Panc1 (cell line): ENCODE data around the gene FGF4. TPM values are rescaled to one million over a fixed set of nuclear protein-coding genes. Genes with fewer than 3 reads are reported as not detected.

ENCODE experiments used
- ATAC-seq: fragments of 200-7000 bp; cut with Tn5 transposase; 2 replicates; pipeline ENCODE4 v1.9.1; 2020; ENCODE audit warnings: mild to moderate bottlenecking, moderate library complexity
- BruUV-seq: library from RNA; stranded (reverse); fragments of 400-500 nt; replicated peaks from 2 replicates; lab custom pipeline; 2021; lab: Mats Ljungman, UMichigan
- CTCF ChIA-PET: fragments of 300-600 bp; sonication (Branson Sonifier 250); formaldehyde crosslinking; loops from one replicate; lab custom pipeline; 2022; ENCODE audit warnings: antibody characterized with exemption; lab: Charles Lee
- POLR2A ChIA-PET: fragments of 300-600 bp; sonication (Branson Sonifier 250); formaldehyde crosslinking; loops from one replicate; lab custom pipeline; 2022; ENCODE audit warnings: antibody characterized with exemption; lab: Charles Lee
- DNase-seq: peaks from one replicate; pipeline ENCODE4 v3.0.0-alpha.2; 2010; ENCODE audit warnings: low read depth, low spot score
- H3K27ac ChIP-seq: 2 replicates; pipeline ENCODE4 v1.5.1; 2011; ENCODE audit warnings: mild to moderate bottlenecking, low read length, inconsistent platforms
- H3K27me3 ChIP-seq: fragments of 200-500 bp; sonication (Bioruptor generic); 2 replicates; pipeline ENCODE4 v1.6.0; 2014; ENCODE audit warnings: low read length, inconsistent platforms; ENCODE audit not compliant: control insufficient read depth, insufficient read depth
- H3K36me3 ChIP-seq: fragments of 200-500 bp; sonication (Bioruptor generic); 2 replicates; pipeline ENCODE4 v1.5.1; 2014; ENCODE audit warnings: inconsistent platforms, mild to moderate bottlenecking, low read length, moderate library complexity; ENCODE audit not compliant: control insufficient read depth, insufficient read depth
- H3K4me1 ChIP-seq: 2 replicates; pipeline ENCODE4 v1.5.1; 2011; ENCODE audit warnings: inconsistent platforms, mild to moderate bottlenecking, low read length, moderate library complexity; ENCODE audit not compliant: control insufficient read depth, insufficient read depth
- H3K4me3 ChIP-seq, 2 experiments: 2 replicates each; pipeline ENCODE4 v1.5.1; 2011 to 2012; ENCODE audit warnings: low read depth in 2 of 2, low read length in 2 of 2, mild to moderate bottlenecking in 2 of 2, inconsistent platforms in 1 of 2, moderate library complexity in 1 of 2
- H3K9me3 ChIP-seq: fragments of 200-500 bp; sonication (Bioruptor generic); 2 replicates; pipeline ENCODE4 v1.5.1; 2014; ENCODE audit warnings: low read depth, mild to moderate bottlenecking, inconsistent platforms, low read length, moderate library complexity; ENCODE audit not compliant: control insufficient read depth, insufficient read depth
- CTCF ChIP-seq: fragments of 450-650 bp; IDR thresholded peaks from 2 replicates; pipeline ENCODE4 v1.5.1; 2017; ENCODE audit warnings: mild to moderate bottlenecking
- POLR2AphosphoS5 ChIP-seq: IDR thresholded peaks from 2 replicates; pipeline ENCODE4 v1.6.1; 2012; ENCODE audit warnings: mild to moderate bottlenecking, low read depth, low read length, moderate library complexity
- REST ChIP-seq, 2 experiments: IDR thresholded peaks; 2 replicates each; pipeline ENCODE4 v1.6.1; 2011 to 2012; ENCODE audit warnings: low read depth in 2 of 2, control low read depth in 1 of 2, low read length in 1 of 2, mild to moderate bottlenecking in 1 of 2, moderate library complexity in 1 of 2; ENCODE audit not compliant: insufficient read depth in 1 of 2
- SIN3A ChIP-seq: IDR thresholded peaks from 2 replicates; pipeline ENCODE4 v1.6.1; 2012; ENCODE audit warnings: low read depth, mild to moderate bottlenecking, low read length, moderate library complexity, borderline replicate concordance; ENCODE audit not compliant: insufficient read depth
- TCF7L2 ChIP-seq: IDR thresholded peaks from 2 replicates; pipeline ENCODE4 v1.6.1; 2011; ENCODE audit warnings: mild to moderate bottlenecking, low read depth, low read length, inconsistent platforms
- in situ Hi-C: cut with HindIII; loops from 2 replicates; pipeline ENCODE4 v1.10.0; 2016; ENCODE audit warnings: low sequenced_read_pairs, low pct_unique_long_range_greater_than_20kb
- intact Hi-C: fragments of 100-400 bp; cut with micrococcal nuclease; formaldehyde crosslinking; loops from one replicate; pipeline ENCODE4 v1.10.0; 2022; ENCODE audit not compliant: unreplicated experiment
- total RNA-seq: library from RNA; stranded (reverse); gene quantifications from one replicate; pipeline ENCODE4 v1.2.1, GENCODE V29; 2021; ENCODE audit not compliant: unreplicated experiment

The FGF4 gene
- total RNA-seq, 1 experiment from 2014 or later: not detected

GRCh38 chr11:69760319-69760718, 14.8 kb downstream of the FGF4 start:
- no peaks in the 10 kb centered on the region for H3K4me1 ChIP-seq
- POLR2A ChIA-PET: no interaction called here
- ATAC-seq (no peak), DNase-seq (no peak)
- H3K27ac ChIP-seq: no peak overlapping the region
- no peaks in the 10 kb centered on the region for H3K36me3 ChIP-seq
- intact Hi-C loops (no loop called here), in situ Hi-C loops (no loop called here)
- CTCF ChIA-PET: no interaction called here
- BruUV-seq: no TSS peak
- no peaks in the 10 kb centered on the region; the same call in 1 of the 2 replicates for H3K27me3 ChIP-seq
- H3K4me3 ChIP-seq: no peak overlapping the region
- no peak for TF ChIP-seq CTCF
- no peak for TF ChIP-seq POLR2AphosphoS5
- no peak for TF ChIP-seq REST (IDR thresholded peaks at IDR 0.05; ENCODE audit: insufficient read depth in 1 of 2, low read depth in 2 of 2, low read length in 1 of 2)
- TF ChIP-seq SIN3A: no peak
- no peak for TF ChIP-seq TCF7L2
- H3K9me3 ChIP-seq: no peaks in the 10 kb centered on the region

- in situ Hi-C loops: no loop called here
- H3K27ac ChIP-seq: no peak overlapping the region
- ChIA-PET POLR2A (no interaction called here), CTCF (interaction anchor here (0.6 to 0.7 kb wide), 2 partner anchors 51 to 158 kb away, joined by 4 to 5 read pairs; no protein-coding TSS in a partner anchor)
- no peaks in the 10 kb centered on the region for H3K9me3 ChIP-seq
- BruUV-seq: no TSS peak
- DNase-seq (no peak), ATAC-seq (no peak)
- no peak for TF ChIP-seq REST (IDR thresholded peaks at IDR 0.05; ENCODE audit: insufficient read depth in 1 of 2, low read depth in 2 of 2, low read length in 1 of 2)
- no peak overlapping the region for H3K4me3 ChIP-seq
- no peaks in the 10 kb centered on the region for H3K4me1 ChIP-seq
- no peaks in the 10 kb centered on the region; the same call in 1 of the 2 replicates for H3K27me3 ChIP-seq
- intact Hi-C loops: no loop called here
- H3K36me3 ChIP-seq: no peaks in the 10 kb centered on the region
Measured at GRCh38 chr11:69752890-69753289, 22.3 kb downstream of the FGF4 start.
